ENCODE data around the gene PITX2.

DNA sequence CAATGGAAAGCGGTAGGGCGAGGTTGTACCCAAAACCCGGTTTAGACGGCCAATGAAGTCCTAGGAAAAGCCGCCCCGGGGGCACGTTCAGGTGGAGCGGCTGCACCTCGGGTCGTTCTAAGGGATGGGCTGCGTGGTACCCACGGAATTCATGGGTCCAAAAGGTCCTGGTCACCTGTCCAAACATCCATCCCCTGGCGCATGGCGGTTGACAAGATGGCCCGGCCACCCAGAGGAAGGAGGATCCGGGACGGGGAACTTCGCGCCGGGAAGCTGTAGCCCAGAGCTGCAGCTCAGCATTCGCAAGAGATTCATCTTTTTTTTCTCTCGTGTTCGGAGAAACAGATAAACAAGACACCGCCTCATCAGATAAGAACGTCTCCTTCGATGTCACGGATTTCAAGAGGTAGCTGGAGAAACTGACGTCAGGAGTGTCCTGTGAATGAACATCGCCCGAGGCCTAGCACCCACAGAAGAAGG, 10.9 kb downstream of the PITX2 start:
- no peak for TF ChIP-seq ZNF274 (IDR thresholded peaks at IDR 0.05; ENCODE audit: low read depth, low read length)
- TF ChIP-seq YY1 (IDR thresholded peaks at IDR 0.05; ENCODE audit: insufficient read depth, insufficient read length): no peak
- peak; percentile 74 for TF ChIP-seq SUZ12 (IDR thresholded peaks at IDR 0.05; ENCODE audit: extremely low read depth, insufficient read depth, insufficient read length)

All from NT2/D1 (cell line).